HEK293T (cell line): Measurements from ENCODE around the gene MREG.

Experiments
- ARNT ChIP-seq: fragments of 450-650 bp; IDR thresholded peaks from 2 replicates; pipeline ENCODE4 v1.6.1; 2017; ENCODE audit warnings: mild to moderate bottlenecking
- BHLHE40 ChIP-seq: fragments of 450-650 bp; IDR thresholded peaks from 2 replicates; pipeline ENCODE4 v1.6.1; 2016; ENCODE audit warnings: mild to moderate bottlenecking, moderate library complexity, borderline replicate concordance
- ELF4 ChIP-seq: fragments of 450-650 bp; IDR thresholded peaks from 2 replicates; pipeline ENCODE4 v1.6.1; 2017; ENCODE audit warnings: antibody characterized with exemption
- FOXA1 ChIP-seq: fragments of 450-650 bp; IDR thresholded peaks from 2 replicates; pipeline ENCODE4 v1.6.1; 2016; ENCODE audit warnings: mild to moderate bottlenecking
- FOXM1 ChIP-seq: fragments of 450-650 bp; IDR thresholded peaks from 2 replicates; pipeline ENCODE4 v1.6.1; 2017; ENCODE audit warnings: mild to moderate bottlenecking, borderline replicate concordance
- HDGF ChIP-seq: fragments of 450-650 bp; IDR thresholded peaks from 2 replicates; pipeline ENCODE4 v1.6.1; 2017; ENCODE audit warnings: antibody characterized with exemption, borderline replicate concordance
- L3MBTL2 ChIP-seq: fragments of 450-650 bp; conservative IDR thresholded peaks from 2 replicates; pipeline ENCODE4 v1.6.1; 2016; ENCODE audit warnings: mild to moderate bottlenecking
- LEF1 ChIP-seq: fragments of 450-650 bp; IDR thresholded peaks from 2 replicates; pipeline ENCODE4 v1.6.1; 2017; ENCODE audit warnings: mild to moderate bottlenecking, borderline replicate concordance
- NFRKB ChIP-seq: fragments of 450-650 bp; IDR thresholded peaks from 2 replicates; pipeline ENCODE4 v1.6.1; 2016; ENCODE audit warnings: mild to moderate bottlenecking, moderate library complexity
- PKNOX1 ChIP-seq: fragments of 450-650 bp; IDR thresholded peaks from 2 replicates; pipeline ENCODE4 v1.6.1; 2016
- SP1 ChIP-seq: fragments of 450-650 bp; IDR thresholded peaks from 2 replicates; pipeline ENCODE4 v1.6.1; 2017
- SUZ12 ChIP-seq: fragments of 450-650 bp; IDR thresholded peaks from 2 replicates; pipeline ENCODE4 v1.6.1; 2016; ENCODE audit warnings: mild to moderate bottlenecking
- TARDBP ChIP-seq: fragments of 450-650 bp; IDR thresholded peaks from 2 replicates; pipeline ENCODE4 v1.6.1; 2016
- ZNF384 ChIP-seq: fragments of 450-650 bp; IDR thresholded peaks from 2 replicates; pipeline ENCODE4 v1.6.1; 2016

GRCh38 chr2:215930505-215931253 is 82.7 kb downstream of the MREG start:
- TF ChIP-seq BHLHE40 (no peak), FOXA1 (no peak), PKNOX1 (no peak), FOXM1 (no peak), TARDBP (no peak), HDGF (no peak), ARNT (no peak), SP1 (no peak), ZNF384 (no peak), ELF4 (no peak), NFRKB (no peak), L3MBTL2 (no peak), LEF1 (no peak), SUZ12 (no peak)
